ENCODE data around the gene GLDN.

GLDN gene

GRCh38 chr15:51448622-51449399 is 107.4 kb downstream of the GLDN start:
- DNase-seq: no peak

- no peak for DNase-seq
These were observed 108.5 kb downstream of the GLDN start for GRCh38 chr15:51450001-51450400.
